ENCODE results near the gene VARS1.

Gene VARS1

GRCh38 chr6:31792090-31792374 is 3.5 kb downstream of the VARS1 start:
- Histone ChIP-seq H3K4me1 (ENCODE audit: control insufficient read depth, insufficient read depth, low read length, poor library complexity, severe bottlenecking) (peaks cover 14% of the 10 kb centered on the region), H3K27ac (ENCODE audit: low read depth, low read length, severe bottlenecking) (no peak overlapping the region), H3K9me3 (ENCODE audit: control insufficient read depth, low read length) (no peaks in the 10 kb centered on the region), H3K4me3 (ENCODE audit: extremely low read depth, insufficient read depth, low read length, poor library complexity, severe bottlenecking) (no peak overlapping the region), H3K36me3 (ENCODE audit: control insufficient read depth, insufficient read depth, low read length) (peaks cover 59% of the 10 kb centered on the region)
- WGBS, 2 experiments (ENCODE audit: insufficient coverage in 2 of 2) = 100% methylated on average over 1 of the region's 3 CpGs

- no peak overlapping the region for H3K4me3 ChIP-seq (ENCODE audit: extremely low read depth, insufficient read depth, low read length, poor library complexity, severe bottlenecking)
- H3K4me1 ChIP-seq (ENCODE audit: control insufficient read depth, insufficient read depth, low read length, poor library complexity, severe bottlenecking) = peaks cover 14% of the 10 kb centered on the region
- H3K36me3 ChIP-seq (ENCODE audit: control insufficient read depth, insufficient read depth, low read length) = peaks cover 62% of the 10 kb centered on the region
- H3K9me3 ChIP-seq (ENCODE audit: control insufficient read depth, low read length) = no peaks in the 10 kb centered on the region
- WGBS, 2 experiments (ENCODE audit: insufficient coverage in 2 of 2) = 59 to 76% methylated on average over 8 to 10 of the region's 12 CpGs
- no peak overlapping the region for H3K27ac ChIP-seq (ENCODE audit: low read depth, low read length, severe bottlenecking)
Measured at GRCh38 chr6:31791324-31792089, 4.0 kb downstream of the VARS1 start.

GRCh38 chr6:31785475-31785874 is 10.1 kb downstream of the VARS1 start:
- H3K4me3 ChIP-seq (ENCODE audit: extremely low read depth, insufficient read depth, low read length, poor library complexity, severe bottlenecking) = no peak overlapping the region
- 88 to 98% methylated on average over 6 to 8 of the region's 11 CpGs for WGBS, 2 experiments (ENCODE audit: insufficient coverage in 2 of 2)
- H3K27ac ChIP-seq (ENCODE audit: low read depth, low read length, severe bottlenecking) = no peak overlapping the region
- peaks cover 88% of the 10 kb centered on the region for H3K36me3 ChIP-seq (ENCODE audit: control insufficient read depth, insufficient read depth, low read length)
- H3K9me3 ChIP-seq (ENCODE audit: control insufficient read depth, low read length) = no peaks in the 10 kb centered on the region
- no peaks in the 10 kb centered on the region for H3K4me1 ChIP-seq (ENCODE audit: control insufficient read depth, insufficient read depth, low read length, poor library complexity, severe bottlenecking)

GRCh38 chr6:31784098-31784925 is 11.2 kb downstream of the VARS1 start:
- H3K4me3 ChIP-seq (ENCODE audit: extremely low read depth, insufficient read depth, low read length, poor library complexity, severe bottlenecking) = no peak overlapping the region
- 92 to 93% methylated on average over 11 to 12 of the region's 15 CpGs for WGBS, 2 experiments (ENCODE audit: insufficient coverage in 2 of 2)
- H3K27ac ChIP-seq (ENCODE audit: low read depth, low read length, severe bottlenecking) = no peak overlapping the region
- no peaks in the 10 kb centered on the region for H3K4me1 ChIP-seq (ENCODE audit: control insufficient read depth, insufficient read depth, low read length, poor library complexity, severe bottlenecking)
- H3K9me3 ChIP-seq (ENCODE audit: control insufficient read depth, low read length) = no peaks in the 10 kb centered on the region
- peaks cover 86% of the 10 kb centered on the region for H3K36me3 ChIP-seq (ENCODE audit: control insufficient read depth, insufficient read depth, low read length)

- 95 to 96% methylated on average over 32 of the region's 32 CpGs for WGBS, 2 experiments (ENCODE audit: insufficient coverage in 2 of 2)
- Histone ChIP-seq H3K9me3 (ENCODE audit: control insufficient read depth, low read length) (no peaks in the 10 kb centered on the region), H3K4me3 (ENCODE audit: extremely low read depth, insufficient read depth, low read length, poor library complexity, severe bottlenecking) (no peak overlapping the region), H3K4me1 (ENCODE audit: control insufficient read depth, insufficient read depth, low read length, poor library complexity, severe bottlenecking) (peaks cover 3% of the 10 kb centered on the region), H3K27ac (ENCODE audit: low read depth, low read length, severe bottlenecking) (no peak overlapping the region), H3K36me3 (ENCODE audit: control insufficient read depth, insufficient read depth, low read length) (peaks cover 84% of the 10 kb centered on the region)
Measured at GRCh38 chr6:31782126-31782855, 13.3 kb downstream of the VARS1 start.

GRCh38 chr6:31781244-31782125 is 14.1 kb downstream of the VARS1 start:
- 93 to 97% methylated on average over 15 to 17 of the region's 23 CpGs for WGBS, 2 experiments (ENCODE audit: insufficient coverage in 2 of 2)
- no peaks in the 10 kb centered on the region for H3K9me3 ChIP-seq (ENCODE audit: control insufficient read depth, low read length)

GRCh38 chr6:31780507-31781243 is 14.9 kb downstream of the VARS1 start:
- H3K27ac ChIP-seq (ENCODE audit: low read depth, low read length, severe bottlenecking) = no peak overlapping the region
- WGBS, 2 experiments (ENCODE audit: insufficient coverage in 2 of 2) = 93 to 94% methylated on average over 13 to 18 of the region's 20 CpGs
- H3K9me3 ChIP-seq (ENCODE audit: control insufficient read depth, low read length) = no peaks in the 10 kb centered on the region
- no peak overlapping the region for H3K4me3 ChIP-seq (ENCODE audit: extremely low read depth, insufficient read depth, low read length, poor library complexity, severe bottlenecking)
- H3K36me3 ChIP-seq (ENCODE audit: control insufficient read depth, insufficient read depth, low read length) = peaks cover 69% of the 10 kb centered on the region
- H3K4me1 ChIP-seq (ENCODE audit: control insufficient read depth, insufficient read depth, low read length, poor library complexity, severe bottlenecking) = peaks cover 12% of the 10 kb centered on the region

More at GRCh38 chr6:31781244-31782125, 14.1 kb downstream of the VARS1 start:
- Histone ChIP-seq H3K4me3 (ENCODE audit: extremely low read depth, insufficient read depth, low read length, poor library complexity, severe bottlenecking) (no peak overlapping the region), H3K36me3 (ENCODE audit: control insufficient read depth, insufficient read depth, low read length) (peaks cover 76% of the 10 kb centered on the region), H3K27ac (ENCODE audit: low read depth, low read length, severe bottlenecking) (no peak overlapping the region), H3K4me1 (ENCODE audit: control insufficient read depth, insufficient read depth, low read length, poor library complexity, severe bottlenecking) (peaks cover 11% of the 10 kb centered on the region)

GRCh38 chr6:31779908-31780307 is 15.6 kb downstream of the VARS1 start:
- peaks cover 62% of the 10 kb centered on the region for H3K36me3 ChIP-seq (ENCODE audit: control insufficient read depth, insufficient read depth, low read length)

GRCh38 chr6:31778999-31779885 is 16.3 kb downstream of the VARS1 start:
- peaks cover 12% of the 10 kb centered on the region for H3K4me1 ChIP-seq (ENCODE audit: control insufficient read depth, insufficient read depth, low read length, poor library complexity, severe bottlenecking)
- no peaks in the 10 kb centered on the region for H3K9me3 ChIP-seq (ENCODE audit: control insufficient read depth, low read length)
- H3K4me3 ChIP-seq (ENCODE audit: extremely low read depth, insufficient read depth, low read length, poor library complexity, severe bottlenecking) = no peak overlapping the region
- H3K36me3 ChIP-seq (ENCODE audit: control insufficient read depth, insufficient read depth, low read length) = peaks cover 55% of the 10 kb centered on the region
- 94 to 96% methylated on average over 29 to 32 of the region's 43 CpGs for WGBS, 2 experiments (ENCODE audit: insufficient coverage in 2 of 2)
- H3K27ac ChIP-seq (ENCODE audit: low read depth, low read length, severe bottlenecking) = no peak overlapping the region

More at GRCh38 chr6:31779908-31780307, 15.6 kb downstream of the VARS1 start:
- no peak overlapping the region for H3K4me3 ChIP-seq (ENCODE audit: extremely low read depth, insufficient read depth, low read length, poor library complexity, severe bottlenecking)
- H3K9me3 ChIP-seq (ENCODE audit: control insufficient read depth, low read length) = no peaks in the 10 kb centered on the region
- WGBS, 2 experiments (ENCODE audit: insufficient coverage in 2 of 2) = 94 to 97% methylated on average over 8 to 10 of the region's 10 CpGs
- no peak overlapping the region for H3K27ac ChIP-seq (ENCODE audit: low read depth, low read length, severe bottlenecking)
- H3K4me1 ChIP-seq (ENCODE audit: control insufficient read depth, insufficient read depth, low read length, poor library complexity, severe bottlenecking) = peaks cover 12% of the 10 kb centered on the region
